DND-41 (cell line): ENCODE measurements around the gene LYZL1.
"Not testable (repeated sequence)": the region's sequence is repeated elsewhere in the genome, so short reads cannot be mapped to it uniquely, and the experiment has no call there.

Source experiments
- ATAC-seq: fragments of 200-7000 bp; cut with Tn5 transposase; 3 replicates; pipeline ENCODE4 v1.9.1; 2021; ENCODE audit warnings: low read depth; ENCODE audit not compliant: insufficient read depth
- DNase-seq: peaks from one replicate; pipeline ENCODE4 v3.0.0-alpha.2; 2020
- H2AFZ ChIP-seq: 2 replicates; pipeline ENCODE4 v1.6.0; 2012; ENCODE audit warnings: low read depth, low read length
- H3K27ac ChIP-seq: 2 replicates; pipeline ENCODE4 v1.5.1; 2012; ENCODE audit warnings: low read length, inconsistent platforms
- H3K27me3 ChIP-seq: fragments of 200-600 bp; sonication (generic); 2 replicates; pipeline ENCODE4 v1.6.0; 2012; ENCODE audit warnings: low read length, mild to moderate bottlenecking, inconsistent platforms; ENCODE audit not compliant: insufficient read depth, poor library complexity
- H3K36me3 ChIP-seq: 2 replicates; pipeline ENCODE4 v1.5.1; 2012; ENCODE audit warnings: low read length, inconsistent platforms; ENCODE audit not compliant: insufficient read depth
- H3K4me1 ChIP-seq: 2 replicates; pipeline ENCODE4 v1.5.1; 2012; ENCODE audit warnings: mild to moderate bottlenecking, low read length; ENCODE audit not compliant: insufficient read depth
- H3K4me2 ChIP-seq: 2 replicates; pipeline ENCODE4 v1.6.0; 2012; ENCODE audit warnings: mild to moderate bottlenecking, moderate library complexity, low read length, inconsistent platforms; ENCODE audit not compliant: insufficient read depth
- H3K4me3 ChIP-seq, 2 experiments: fragments of 200-600 bp in 1 of 2; shearing (Covaris generic) in 1 of 2; 2 replicates each; pipeline ENCODE4 v1.5.1; 2012 to 2016; ENCODE audit warnings: inconsistent platforms in 2 of 2, low read length in 2 of 2, mild to moderate bottlenecking in 2 of 2, low read depth in 1 of 2, moderate library complexity in 1 of 2
- H3K79me2 ChIP-seq: 2 replicates; pipeline ENCODE4 v1.6.0; 2012; ENCODE audit warnings: low read length, inconsistent platforms; ENCODE audit not compliant: insufficient read depth
- H3K9ac ChIP-seq: 2 replicates; pipeline ENCODE4 v1.6.0; 2012; ENCODE audit warnings: low read depth, mild to moderate bottlenecking, inconsistent platforms, low read length, moderate library complexity
- H3K9me3 ChIP-seq: 2 replicates; pipeline ENCODE4 v1.5.1; 2012; ENCODE audit warnings: low read length, moderate library complexity, mild to moderate bottlenecking, inconsistent platforms; ENCODE audit not compliant: insufficient read depth, severe bottlenecking
- H4K20me1 ChIP-seq: 2 replicates; pipeline ENCODE4 v1.6.0; 2012; ENCODE audit warnings: low read length; ENCODE audit not compliant: insufficient read depth
- EZH2 ChIP-seq: IDR thresholded peaks from 3 replicates; pipeline ENCODE4 v1.6.1; 2012; ENCODE audit warnings: borderline replicate concordance, low read depth, mild to moderate bottlenecking, moderate library complexity, low read length, inconsistent platforms; ENCODE audit not compliant: severe bottlenecking
- TF ChIP-seq, protein P1 (sequence below): IDR thresholded peaks from 2 replicates; pipeline ENCODE4 v1.5.1; 2012; ENCODE audit warnings: borderline replicate concordance, low read length, moderate library complexity, mild to moderate bottlenecking; ENCODE audit not compliant: poor library complexity, severe bottlenecking; ENCODE audit errors: extremely low read depth

The LYZL1 gene

GRCh38 chr10:29304995-29305335 is 16.1 kb downstream of the LYZL1 start:
- TF ChIP-seq, protein P1, sequence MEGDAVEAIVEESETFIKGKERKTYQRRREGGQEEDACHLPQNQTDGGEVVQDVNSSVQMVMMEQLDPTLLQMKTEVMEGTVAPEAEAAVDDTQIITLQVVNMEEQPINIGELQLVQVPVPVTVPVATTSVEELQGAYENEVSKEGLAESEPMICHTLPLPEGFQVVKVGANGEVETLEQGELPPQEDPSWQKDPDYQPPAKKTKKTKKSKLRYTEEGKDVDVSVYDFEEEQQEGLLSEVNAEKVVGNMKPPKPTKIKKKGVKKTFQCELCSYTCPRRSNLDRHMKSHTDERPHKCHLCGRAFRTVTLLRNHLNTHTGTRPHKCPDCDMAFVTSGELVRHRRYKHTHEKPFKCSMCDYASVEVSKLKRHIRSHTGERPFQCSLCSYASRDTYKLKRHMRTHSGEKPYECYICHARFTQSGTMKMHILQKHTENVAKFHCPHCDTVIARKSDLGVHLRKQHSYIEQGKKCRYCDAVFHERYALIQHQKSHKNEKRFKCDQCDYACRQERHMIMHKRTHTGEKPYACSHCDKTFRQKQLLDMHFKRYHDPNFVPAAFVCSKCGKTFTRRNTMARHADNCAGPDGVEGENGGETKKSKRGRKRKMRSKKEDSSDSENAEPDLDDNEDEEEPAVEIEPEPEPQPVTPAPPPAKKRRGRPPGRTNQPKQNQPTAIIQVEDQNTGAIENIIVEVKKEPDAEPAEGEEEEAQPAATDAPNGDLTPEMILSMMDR = no peak
- no peak for TF ChIP-seq EZH2
- Histone ChIP-seq H3K4me2 (peak overlapping the region; percentile 47), H3K27ac (no peak overlapping the region), H3K4me3 (no peak overlapping the region), H3K79me2 (no peaks in the 10 kb centered on the region), H3K9me3 (no peaks in the 10 kb centered on the region), H3K36me3 (no peaks in the 10 kb centered on the region), H3K27me3 (no peaks in the 10 kb centered on the region), H2AFZ (peak overlapping the region; percentile 36; the same call in 1 of the 2 replicates), H3K9ac (no peak overlapping the region), H3K4me1 (no peaks in the 10 kb centered on the region), H4K20me1 (no peaks in the 10 kb centered on the region)
- ATAC-seq (no peak), DNase-seq (no peak)

GRCh38 chr10:29306688-29307087 is 17.8 kb downstream of the LYZL1 start:
- H3K27me3 ChIP-seq = no peaks in the 10 kb centered on the region
- DNase-seq (no peak), ATAC-seq (no peak)
- H3K4me3 ChIP-seq = no peak overlapping the region
- H3K36me3 ChIP-seq = no peaks in the 10 kb centered on the region
- no peak overlapping the region for H2AFZ ChIP-seq
- H3K79me2 ChIP-seq = no peaks in the 10 kb centered on the region
- no peaks in the 10 kb centered on the region for H4K20me1 ChIP-seq
- TF ChIP-seq, protein P1 = no peak
- no peak overlapping the region for H3K27ac ChIP-seq
- H3K9ac ChIP-seq = no peak overlapping the region
- no peaks in the 10 kb centered on the region for H3K9me3 ChIP-seq
- H3K4me1 ChIP-seq = no peaks in the 10 kb centered on the region
- no peak overlapping the region for H3K4me2 ChIP-seq

GRCh38 chr10:29308142-29308541 is 19.3 kb downstream of the LYZL1 start:
- not testable (repeated sequence) for H3K4me1 ChIP-seq, H3K27ac ChIP-seq, H3K4me2 ChIP-seq, H3K36me3 ChIP-seq, H3K79me2 ChIP-seq, H3K9me3 ChIP-seq, H3K4me3 ChIP-seq, H3K9ac ChIP-seq, H3K27me3 ChIP-seq, H2AFZ ChIP-seq, H4K20me1 ChIP-seq, ATAC-seq, DNase-seq

DNA sequence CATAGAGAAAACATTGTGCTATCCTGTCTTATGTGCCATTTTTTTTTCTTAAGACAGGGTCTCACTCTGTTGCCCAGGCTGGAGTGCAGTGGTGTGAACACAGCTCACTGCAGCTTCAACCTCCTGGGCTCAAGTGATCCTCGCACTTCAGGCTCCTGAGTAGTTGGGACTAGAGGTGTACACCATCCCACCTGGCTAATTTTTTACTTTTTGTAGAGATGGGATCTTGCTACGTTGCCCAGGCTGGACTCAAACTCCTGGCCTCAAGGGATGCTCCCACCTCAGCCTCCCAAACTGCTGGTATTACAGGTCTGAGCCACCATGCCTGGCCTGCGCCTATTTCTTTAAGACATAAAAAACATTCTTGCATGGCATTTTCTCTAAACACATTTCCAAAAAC is 20.6 kb downstream of the LYZL1 start:
- no peaks in the 10 kb centered on the region for H3K36me3 ChIP-seq
- DNase-seq (no peak), ATAC-seq (no peak)
- no peak overlapping the region for H3K4me2 ChIP-seq
- peaks cover 3% of the 10 kb centered on the region for H3K27me3 ChIP-seq
- no peaks in the 10 kb centered on the region for H3K79me2 ChIP-seq
- H2AFZ ChIP-seq = no peak overlapping the region
- TF ChIP-seq, protein P1 = no peak
- no peak for TF ChIP-seq EZH2
- H3K4me3 ChIP-seq = no peak overlapping the region
- H3K9ac ChIP-seq = no peak overlapping the region
- no peaks in the 10 kb centered on the region for H3K4me1 ChIP-seq
- no peaks in the 10 kb centered on the region for H3K9me3 ChIP-seq
- no peak overlapping the region for H3K27ac ChIP-seq
- H4K20me1 ChIP-seq = no peaks in the 10 kb centered on the region

DNA sequence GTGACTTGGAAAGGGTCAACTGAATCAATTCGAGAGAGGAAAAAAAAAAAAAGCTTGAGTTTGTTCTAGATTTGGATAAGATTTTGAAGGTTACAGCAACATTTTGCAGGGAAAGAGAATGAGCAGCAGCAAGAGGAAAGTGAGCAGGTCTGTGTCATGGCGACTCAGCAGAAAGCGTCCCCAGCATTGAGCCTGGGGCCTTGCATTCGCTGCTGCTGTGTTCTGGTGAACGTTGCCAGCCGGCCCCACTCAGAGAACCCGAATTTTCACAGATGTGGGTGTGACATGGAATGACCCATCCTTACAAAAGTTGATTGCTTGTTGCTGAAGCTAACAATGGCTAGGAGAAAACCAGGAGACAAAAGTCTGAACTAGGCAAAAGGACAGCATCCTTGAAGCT is 21.6 kb downstream of the LYZL1 start:
- H3K79me2 ChIP-seq, DNase-seq, H3K4me1 ChIP-seq, H4K20me1 ChIP-seq, H3K36me3 ChIP-seq, H2AFZ ChIP-seq, H3K9me3 ChIP-seq, H3K9ac ChIP-seq, H3K4me3 ChIP-seq, H3K27ac ChIP-seq, H3K27me3 ChIP-seq, ATAC-seq, H3K4me2 ChIP-seq: not testable (repeated sequence)
